ENCODE results near the gene FGD5.

FGD5 gene

DNA sequence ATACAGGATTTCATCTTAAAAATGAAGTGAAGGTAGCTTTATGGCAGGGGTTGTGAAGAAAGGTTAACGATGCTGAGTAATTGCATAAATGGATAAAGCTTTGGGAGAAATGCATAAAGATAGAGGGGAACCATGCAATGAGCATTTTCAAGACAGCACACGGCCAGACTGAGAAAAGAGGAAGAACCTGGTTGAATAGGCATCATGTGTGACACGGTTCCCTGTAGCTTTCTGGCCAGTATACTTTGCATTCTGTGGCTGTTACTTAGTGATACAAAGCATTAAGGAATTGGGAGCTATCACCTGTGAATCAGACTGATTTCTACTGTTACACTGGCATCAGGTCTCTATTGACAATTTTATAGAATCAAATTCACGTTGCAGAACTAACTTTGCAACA, 161.9 kb downstream of the FGD5 start:
- no peak for DNase-seq (ENCODE audit: low read depth)
